ENCODE data around the gene TIAM2.
"Not testable (repeated sequence)": the region's sequence is repeated elsewhere in the genome, so short reads cannot be mapped to it uniquely, and the experiment has no call there.

The TIAM2 gene

GRCh38 chr6:155224618-155225017 is 229.5 kb downstream of the TIAM2 start:
- no peak for DNase-seq

GRCh38 chr6:155227046-155227445 is 231.9 kb downstream of the TIAM2 start:
- DNase-seq = no peak

- DNase-seq = peak in 11 of 58 donors; percentile 6 to 51 (median 23)
Observed at GRCh38 chr6:155228546-155229166, 233.5 kb downstream of the TIAM2 start.

- not testable (repeated sequence) for DNase-seq
Observed at GRCh38 chr6:155230975-155231374, 235.9 kb downstream of the TIAM2 start.

GRCh38 chr6:155232848-155233247 is 237.7 kb downstream of the TIAM2 start:
- no peak for DNase-seq

- no peak for DNase-seq
Observed at GRCh38 chr6:155234167-155234566, 239.1 kb downstream of the TIAM2 start.

GRCh38 chr6:155234687-155235086 is 239.6 kb downstream of the TIAM2 start:
- no peak for DNase-seq

- peak in 1 of 58 donors; percentile 25 for DNase-seq
Observed at GRCh38 chr6:155235087-155235486, 240.0 kb downstream of the TIAM2 start.

- no peak for DNase-seq
Observed at GRCh38 chr6:155237613-155238012, 242.5 kb downstream of the TIAM2 start.

GRCh38 chr6:155240905-155241600 is 245.9 kb downstream of the TIAM2 start:
- DNase-seq = no peak

GRCh38 chr6:155241966-155242365 is 246.9 kb downstream of the TIAM2 start:
- DNase-seq = no peak

- no peak for DNase-seq
Observed at GRCh38 chr6:155244434-155244833, 249.3 kb downstream of the TIAM2 start.

GRCh38 chr6:155245193-155245592 is 250.1 kb downstream of the TIAM2 start:
- no peak for DNase-seq

- DNase-seq = no peak
Observed at GRCh38 chr6:155245831-155246230, 250.7 kb downstream of the TIAM2 start.

- no peak for DNase-seq
Observed at GRCh38 chr6:155246825-155247224, 251.7 kb downstream of the TIAM2 start.

- no peak for DNase-seq
Observed at GRCh38 chr6:155247618-155248007, 252.5 kb downstream of the TIAM2 start.

GRCh38 chr6:155248008-155249001 is 253.2 kb downstream of the TIAM2 start:
- DNase-seq = peak in 44 of 58 donors; percentile 21 to 81 (median 44)

GRCh38 chr6:155250701-155251381 is 255.7 kb downstream of the TIAM2 start:
- no peak for DNase-seq

- DNase-seq = peak in 6 of 58 donors; percentile 24 to 62 (median 42)
Observed at GRCh38 chr6:155252581-155252980, 257.5 kb downstream of the TIAM2 start.

GRCh38 chr6:155253337-155253736 is 258.2 kb downstream of the TIAM2 start:
- no peak for DNase-seq

GRCh38 chr6:155254139-155254538 is 259.0 kb downstream of the TIAM2 start:
- DNase-seq = no peak

Data from anterior cingulate cortex (tissue), 58 donors.